Activated CD4-positive, alpha-beta memory T cell treated with anti-CD3 and anti-CD28 coated beads, Interleukin-2, amount 10 ng/mL, durations not matched to agents 7 days and 5 days (primary cell): ENCODE measurements around the gene ACP1. TPM values are rescaled to one million over a fixed set of nuclear protein-coding genes. Genes with fewer than 3 reads are reported as not detected.

Experiments used
- CTCF ChIA-PET: fragments of 350-600 bp; sonication (Branson Sonifier 250); formaldehyde crosslinking; loops from one replicate; lab custom pipeline; 2021; ENCODE audit warnings: antibody characterized with exemption, inconsistent platforms; lab: Charles Lee
- POLR2A ChIA-PET: fragments of 350-600 bp; sonication (Branson Sonifier 250); formaldehyde crosslinking; loops from one replicate; lab custom pipeline; 2021; ENCODE audit warnings: antibody characterized with exemption; lab: Charles Lee
- DNase-seq: peaks from one replicate; pipeline ENCODE4 v3.0.0-alpha.2; 2020
- H3K27ac Mint-ChIP-seq: one replicate; pipeline ENCODE4 v1.8.0; 2021; ENCODE audit warnings: mild to moderate bottlenecking, mixed read lengths
- H3K27me3 Mint-ChIP-seq: one replicate; pipeline ENCODE4 v1.8.0; 2021; ENCODE audit warnings: mixed read lengths
- H3K36me3 Mint-ChIP-seq: one replicate; pipeline ENCODE4 v1.8.0; 2021; ENCODE audit warnings: low read depth, mixed read lengths
- H3K4me1 Mint-ChIP-seq: one replicate; pipeline ENCODE4 v1.8.0; 2021; ENCODE audit warnings: mixed read lengths
- H3K4me3 Mint-ChIP-seq: one replicate; pipeline ENCODE4 v1.8.0; 2021; ENCODE audit warnings: mild to moderate bottlenecking, mixed read lengths
- H3K9me3 Mint-ChIP-seq: one replicate; pipeline ENCODE4 v1.8.0; 2021; ENCODE audit warnings: mixed read lengths
- total RNA-seq, 2 experiments: library from RNA; stranded (reverse); gene quantifications; one replicate each; pipeline ENCODE4 v1.2.3, GENCODE V29; 2021

Gene ACP1
- total RNA-seq, 2 experiments from 2014 or later = 89.2 to 98.3 TPM

DNA sequence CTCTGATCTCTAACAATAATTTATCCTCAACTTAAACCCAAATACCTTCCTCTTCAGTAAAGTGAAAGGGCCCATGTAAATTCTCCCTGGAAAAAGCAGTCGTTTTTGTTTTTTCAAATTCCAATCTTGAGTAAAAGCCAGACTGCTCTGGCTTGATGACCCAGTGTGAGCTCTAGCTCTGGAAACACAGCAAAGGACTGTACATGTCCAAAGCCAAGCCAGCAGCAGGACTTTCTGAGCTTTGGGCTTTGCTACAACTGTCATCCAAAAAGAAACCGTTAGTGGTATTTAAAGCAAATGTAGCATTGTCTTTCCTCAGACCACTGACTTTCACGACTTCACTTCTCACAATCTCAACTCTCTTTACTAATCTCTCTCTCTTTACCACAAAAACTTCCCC, 26.3 kb upstream of the ACP1 start:
- H3K4me3 Mint-ChIP-seq = no peak overlapping the region
- H3K27me3 Mint-ChIP-seq = no peaks in the 10 kb centered on the region
- H3K4me1 Mint-ChIP-seq = no peaks in the 10 kb centered on the region
- CTCF ChIA-PET = interaction anchor here (1.5 to 2.2 kb wide), 2 partner anchors 8 to 48 kb away, joined by 3 to 10 read pairs; no protein-coding TSS in a partner anchor
- DNase-seq = no peak
- no peaks in the 10 kb centered on the region for H3K9me3 Mint-ChIP-seq
- H3K36me3 Mint-ChIP-seq = peaks cover 3% of the 10 kb centered on the region
- H3K27ac Mint-ChIP-seq = no peak overlapping the region
- POLR2A ChIA-PET = interaction anchor here (0.7 kb wide), 1 partner anchor 424 kb away, joined by 3 read pairs; no protein-coding TSS in a partner anchor

DNA sequence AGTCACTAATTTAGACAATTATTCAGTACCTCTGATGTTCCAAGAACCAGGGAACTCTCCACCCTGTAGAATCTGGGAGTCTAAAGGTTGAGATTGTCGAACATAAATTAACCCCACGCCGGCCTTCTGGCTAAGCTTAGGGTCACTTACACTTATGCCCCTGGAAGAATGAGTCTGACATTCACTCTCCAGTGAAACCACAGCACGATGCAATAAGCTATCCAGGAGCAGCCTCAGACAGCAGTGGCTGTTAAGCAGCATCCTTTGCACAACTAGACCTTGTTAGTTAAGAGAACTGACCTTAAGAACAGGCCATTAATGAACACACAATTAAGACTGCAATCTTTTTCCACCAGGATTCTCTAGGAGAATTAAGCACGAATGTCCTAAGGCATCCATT, 25.9 kb upstream of the ACP1 start:
- DNase-seq = no peak
- Mint-ChIP-seq H3K27ac (no peak overlapping the region), H3K4me3 (no peak overlapping the region), H3K27me3 (no peaks in the 10 kb centered on the region), H3K9me3 (no peaks in the 10 kb centered on the region), H3K4me1 (no peaks in the 10 kb centered on the region), H3K36me3 (peaks cover 3% of the 10 kb centered on the region)
- ChIA-PET CTCF (no interaction called here), POLR2A (no interaction called here)

- Mint-ChIP-seq H3K27ac (no peak overlapping the region), H3K4me1 (peaks cover 3% of the 10 kb centered on the region), H3K9me3 (no peaks in the 10 kb centered on the region), H3K4me3 (no peak overlapping the region), H3K27me3 (no peaks in the 10 kb centered on the region), H3K36me3 (peaks cover 3% of the 10 kb centered on the region)
- DNase-seq = no peak
- ChIA-PET CTCF (interaction anchor here (0.6 to 1.2 kb wide), 2 partner anchors 9 to 18 kb away, joined by 3 read pairs; no protein-coding TSS in a partner anchor), POLR2A (no interaction called here)
Measured at GRCh38 chr2:244547-244946, 20.2 kb upstream of the ACP1 start.

- H3K4me1 Mint-ChIP-seq = peaks cover 3% of the 10 kb centered on the region
- H3K36me3 Mint-ChIP-seq = no peaks in the 10 kb centered on the region
- DNase-seq = no peak
- POLR2A ChIA-PET = no interaction called here
- CTCF ChIA-PET = interaction anchor here (1.0 to 3.1 kb wide), 10 partner anchors 9 to 391 kb away, joined by 3 to 23 read pairs (median 8); no protein-coding TSS in a partner anchor
- no peak overlapping the region for H3K4me3 Mint-ChIP-seq
- no peak overlapping the region for H3K27ac Mint-ChIP-seq
- no peaks in the 10 kb centered on the region for H3K27me3 Mint-ChIP-seq
- no peaks in the 10 kb centered on the region for H3K9me3 Mint-ChIP-seq
Measured at GRCh38 chr2:246489-247144, 18.1 kb upstream of the ACP1 start.

DNA sequence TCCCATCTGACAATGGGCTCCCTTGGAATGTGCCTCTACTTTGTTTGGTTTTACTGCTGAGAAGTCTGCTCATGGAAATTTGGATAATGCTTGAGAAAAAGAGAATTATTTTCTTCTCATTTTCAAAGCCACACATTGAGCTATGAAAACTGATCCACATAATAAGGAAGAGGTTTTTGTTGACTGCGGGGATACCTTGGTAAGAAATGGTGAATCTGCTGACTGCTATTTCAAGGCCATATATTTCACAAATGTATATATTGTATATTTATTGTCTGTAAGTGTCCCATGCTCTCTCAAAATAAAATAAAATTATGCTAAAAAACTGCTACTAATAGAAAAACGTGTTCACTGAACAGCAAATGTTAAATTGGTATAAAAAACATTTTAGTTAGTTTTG, 16.0 kb upstream of the ACP1 start:
- POLR2A ChIA-PET = no interaction called here
- CTCF ChIA-PET = interaction anchor here (1.0 to 1.6 kb wide), 2 partner anchors 9 to 12 kb away, joined by 3 to 4 read pairs; no protein-coding TSS in a partner anchor
- no peak overlapping the region for H3K27ac Mint-ChIP-seq
- no peak for DNase-seq
- H3K36me3 Mint-ChIP-seq = no peaks in the 10 kb centered on the region
- H3K9me3 Mint-ChIP-seq = no peaks in the 10 kb centered on the region
- H3K4me3 Mint-ChIP-seq = no peak overlapping the region
- peaks cover 3% of the 10 kb centered on the region for H3K4me1 Mint-ChIP-seq
- H3K27me3 Mint-ChIP-seq = no peaks in the 10 kb centered on the region

GRCh38 chr2:249538-250042, 15.2 kb upstream of the ACP1 start:
- ChIA-PET CTCF (interaction anchor here (1.6 kb wide), 1 partner anchor 8 kb away, joined by 3 read pairs; no protein-coding TSS in a partner anchor), POLR2A (no interaction called here)
- Mint-ChIP-seq H3K36me3 (no peaks in the 10 kb centered on the region), H3K9me3 (no peaks in the 10 kb centered on the region), H3K4me3 (no peak overlapping the region), H3K27ac (no peak overlapping the region), H3K27me3 (no peaks in the 10 kb centered on the region), H3K4me1 (peaks cover 3% of the 10 kb centered on the region)
- no peak for DNase-seq

- H3K4me1 Mint-ChIP-seq = no peaks in the 10 kb centered on the region
- no peak overlapping the region for H3K4me3 Mint-ChIP-seq
- H3K27me3 Mint-ChIP-seq = no peaks in the 10 kb centered on the region
- H3K36me3 Mint-ChIP-seq = no peaks in the 10 kb centered on the region
- DNase-seq = no peak
- ChIA-PET POLR2A (no interaction called here), CTCF (no interaction called here)
- no peak overlapping the region for H3K27ac Mint-ChIP-seq
- H3K9me3 Mint-ChIP-seq = no peaks in the 10 kb centered on the region
Measured at GRCh38 chr2:252001-252602, 12.6 kb upstream of the ACP1 start.

- peaks cover under 1% of the 10 kb centered on the region for H3K36me3 Mint-ChIP-seq
- ChIA-PET CTCF (no interaction called here), POLR2A (no interaction called here)
- H3K27me3 Mint-ChIP-seq = no peaks in the 10 kb centered on the region
- H3K9me3 Mint-ChIP-seq = peaks cover 4% of the 10 kb centered on the region
- H3K4me1 Mint-ChIP-seq = no peaks in the 10 kb centered on the region
- H3K4me3 Mint-ChIP-seq = no peak overlapping the region
- no peak for DNase-seq
- no peak overlapping the region for H3K27ac Mint-ChIP-seq
Measured at GRCh38 chr2:253202-253638, 11.5 kb upstream of the ACP1 start.

- no peak for DNase-seq
- no peak overlapping the region for H3K27ac Mint-ChIP-seq
- no peaks in the 10 kb centered on the region for H3K27me3 Mint-ChIP-seq
- H3K36me3 Mint-ChIP-seq = peaks cover 2% of the 10 kb centered on the region
- ChIA-PET CTCF (interaction anchor here (2.1 kb wide), 1 partner anchor 8 kb away, joined by 10 read pairs; no protein-coding TSS in a partner anchor), POLR2A (interaction anchor here (1.3 kb wide), 1 partner anchor 14 kb away, joined by 3 read pairs; no protein-coding TSS in a partner anchor)
- H3K9me3 Mint-ChIP-seq = peaks cover 6% of the 10 kb centered on the region
- H3K4me1 Mint-ChIP-seq = no peaks in the 10 kb centered on the region
- no peak overlapping the region for H3K4me3 Mint-ChIP-seq
Measured at GRCh38 chr2:254241-254640, 10.5 kb upstream of the ACP1 start.

GRCh38 chr2:255195-255594, 9.6 kb upstream of the ACP1 start:
- no peaks in the 10 kb centered on the region for H3K4me1 Mint-ChIP-seq
- no peaks in the 10 kb centered on the region for H3K27me3 Mint-ChIP-seq
- H3K4me3 Mint-ChIP-seq = no peak overlapping the region
- no peak for DNase-seq
- no peak overlapping the region for H3K27ac Mint-ChIP-seq
- ChIA-PET POLR2A (no interaction called here), CTCF (interaction anchor here (2.1 kb wide), 1 partner anchor 9 kb away, joined by 10 read pairs; no protein-coding TSS in a partner anchor)
- H3K9me3 Mint-ChIP-seq = peaks cover 6% of the 10 kb centered on the region
- peaks cover 2% of the 10 kb centered on the region for H3K36me3 Mint-ChIP-seq

DNA sequence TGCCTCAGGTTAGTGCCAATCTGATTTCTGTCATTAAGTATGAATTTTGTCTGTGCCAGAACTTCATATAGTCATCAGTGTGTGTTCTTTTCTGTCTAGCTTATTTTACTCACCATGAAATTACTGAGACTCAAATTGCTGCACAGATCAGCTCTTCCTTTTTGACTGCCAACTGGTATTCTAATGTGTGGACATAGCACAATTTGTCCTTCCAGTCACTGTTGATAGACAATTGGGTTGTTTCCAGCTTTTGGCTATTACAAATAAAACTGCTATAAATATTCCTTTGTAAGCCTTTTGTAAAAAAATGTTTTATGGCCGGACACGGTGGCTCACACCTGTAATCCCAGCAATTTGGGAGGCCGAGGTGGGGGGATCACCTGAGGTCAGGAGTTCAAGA, 8.7 kb upstream of the ACP1 start:
- peaks cover 2% of the 10 kb centered on the region for H3K36me3 Mint-ChIP-seq
- POLR2A ChIA-PET = no interaction called here
- no peak for DNase-seq

DNA sequence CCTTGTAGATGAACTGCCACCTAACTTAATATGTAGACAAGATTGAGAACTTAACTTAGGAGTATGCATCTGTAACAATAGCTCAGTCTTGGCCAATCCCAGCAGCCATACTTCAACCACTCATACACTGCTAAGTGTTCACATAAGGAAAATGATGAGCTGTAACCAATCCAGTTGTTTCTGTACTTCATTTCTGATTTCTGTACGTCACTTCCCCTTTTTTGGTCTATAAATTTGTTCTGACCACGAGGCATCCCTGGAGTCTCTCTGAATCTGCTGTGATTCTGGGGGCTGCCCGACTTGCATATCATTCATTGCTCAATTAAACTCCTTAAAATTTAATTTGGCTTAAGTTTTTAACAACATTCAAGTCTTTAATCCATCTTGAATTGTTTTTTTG, 7.3 kb upstream of the ACP1 start:
- POLR2A ChIA-PET = no interaction called here
- Mint-ChIP-seq H3K4me3 (no peak overlapping the region), H3K27me3 (no peaks in the 10 kb centered on the region)

More for the DNA sequence above, 8.7 kb upstream of the ACP1 start:
- no peaks in the 10 kb centered on the region for H3K27me3 Mint-ChIP-seq
- no peak overlapping the region for H3K27ac Mint-ChIP-seq
- no peak overlapping the region for H3K4me3 Mint-ChIP-seq
- H3K9me3 Mint-ChIP-seq = peaks cover 6% of the 10 kb centered on the region
- CTCF ChIA-PET = interaction anchor here (2.1 kb wide), 1 partner anchor 10 kb away, joined by 10 read pairs; no protein-coding TSS in a partner anchor
- no peaks in the 10 kb centered on the region for H3K4me1 Mint-ChIP-seq

DNA sequence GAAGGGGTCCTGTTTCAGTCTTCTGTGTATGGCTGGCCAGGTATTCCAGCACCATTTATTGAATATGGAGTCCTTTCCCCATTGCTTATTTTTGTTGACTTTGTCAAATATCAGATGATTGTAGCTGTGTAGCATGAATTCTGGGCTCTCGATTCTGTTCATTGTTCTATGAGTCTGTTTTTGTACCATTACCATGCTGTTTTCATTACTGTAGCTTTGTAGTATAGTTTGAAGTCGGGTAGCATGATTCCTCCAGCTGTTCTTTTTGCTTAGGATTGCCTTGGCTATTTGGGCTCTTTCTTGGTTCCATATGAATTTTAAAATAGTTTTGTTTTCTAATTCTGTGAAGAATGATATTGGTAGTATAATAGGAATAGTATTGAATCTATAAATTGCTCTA, 6.9 kb upstream of the ACP1 start:
- Mint-ChIP-seq H3K4me3 (no peak overlapping the region), H3K9me3 (peaks cover 6% of the 10 kb centered on the region), H3K36me3 (peaks cover 2% of the 10 kb centered on the region), H3K4me1 (peaks cover 2% of the 10 kb centered on the region), H3K27me3 (no peaks in the 10 kb centered on the region), H3K27ac (no peak overlapping the region)
- ChIA-PET POLR2A (interaction anchor here (0.6 kb wide), 1 partner anchor 177 kb away, joined by 4 read pairs; no protein-coding TSS in a partner anchor), CTCF (interaction anchor here (1.1 to 2.6 kb wide), 2 partner anchors 8 to 11 kb away, joined by 3 to 7 read pairs; no protein-coding TSS in a partner anchor)
- no peak for DNase-seq

More for the DNA sequence above, 7.3 kb upstream of the ACP1 start:
- peaks cover 2% of the 10 kb centered on the region for H3K36me3 Mint-ChIP-seq
- no peak overlapping the region for H3K27ac Mint-ChIP-seq
- no peak for DNase-seq
- no peaks in the 10 kb centered on the region for H3K4me1 Mint-ChIP-seq
- CTCF ChIA-PET = interaction anchor here (1.1 to 2.6 kb wide), 2 partner anchors 8 to 11 kb away, joined by 3 to 7 read pairs; no protein-coding TSS in a partner anchor
- H3K9me3 Mint-ChIP-seq = peaks cover 6% of the 10 kb centered on the region
